Measurements from ENCODE around the gene DGKZ. TPM values are rescaled to one million over a fixed set of nuclear protein-coding genes. Genes with fewer than 3 reads are reported as not detected.

DGKZ gene
- total RNA-seq, 1 experiment from 2014 or later, result 59.3 TPM

DNA sequence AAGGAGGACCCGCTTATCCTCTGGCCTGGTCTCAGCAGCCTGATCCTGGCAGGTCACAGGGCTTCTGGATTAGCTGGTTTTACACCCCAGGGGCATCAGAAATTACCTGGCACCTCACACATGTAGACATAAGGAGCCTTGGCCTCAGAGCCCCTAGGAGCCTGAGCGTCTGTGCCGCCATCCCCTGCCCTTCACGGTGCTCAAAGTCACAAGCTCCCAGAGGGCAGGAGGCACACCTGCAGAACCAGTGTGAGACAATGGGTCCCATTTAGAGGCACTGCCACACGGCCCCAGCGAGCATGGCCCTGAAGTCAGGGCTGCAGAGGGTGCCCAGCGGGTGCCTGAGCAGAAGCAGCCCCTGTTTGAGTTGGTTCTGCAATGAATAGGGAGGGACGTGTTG, 3.9 kb downstream of the DGKZ start:
- Histone ChIP-seq H3K4me3 (ENCODE audit: low read depth, low read length) (no peak overlapping the region), H3K27me3 (replicated peaks; ENCODE audit: control insufficient read depth, insufficient read depth, low read length) (no peaks in the 10 kb centered on the region), H3K9me3 (no peaks in the 10 kb centered on the region), H3K4me1 (peaks cover 11% of the 10 kb centered on the region; the same call in 1 of the 2 replicates), H3K36me3 (ENCODE audit: control insufficient read depth, insufficient read depth, low read length) (peaks cover 2% of the 10 kb centered on the region; the same call in 1 of the 2 replicates)
- CTCF ChIA-PET, result interaction anchor here (1.3 kb wide), 1 partner anchor 41 kb away, joined by 5 read pairs; no protein-coding TSS in a partner anchor
- Mint-ChIP-seq H3K4me1 (ENCODE audit: low read depth, unreplicated experiment) (peaks cover 7% of the 10 kb centered on the region), H3K9me3 (ENCODE audit: unreplicated experiment) (no peaks in the 10 kb centered on the region), H3K4me3 (ENCODE audit: unreplicated experiment) (no peak overlapping the region), H3K36me3 (ENCODE audit: insufficient read depth, unreplicated experiment) (peaks cover 15% of the 10 kb centered on the region), H3K27me3 (ENCODE audit: insufficient read depth, unreplicated experiment) (no peaks in the 10 kb centered on the region), H3K27ac (ENCODE audit: unreplicated experiment) (no peak overlapping the region)
- intact Hi-C loops (cut with micrococcal nuclease; ENCODE audit: unreplicated experiment), result no loop called here
- TF ChIP-seq, protein P1, sequence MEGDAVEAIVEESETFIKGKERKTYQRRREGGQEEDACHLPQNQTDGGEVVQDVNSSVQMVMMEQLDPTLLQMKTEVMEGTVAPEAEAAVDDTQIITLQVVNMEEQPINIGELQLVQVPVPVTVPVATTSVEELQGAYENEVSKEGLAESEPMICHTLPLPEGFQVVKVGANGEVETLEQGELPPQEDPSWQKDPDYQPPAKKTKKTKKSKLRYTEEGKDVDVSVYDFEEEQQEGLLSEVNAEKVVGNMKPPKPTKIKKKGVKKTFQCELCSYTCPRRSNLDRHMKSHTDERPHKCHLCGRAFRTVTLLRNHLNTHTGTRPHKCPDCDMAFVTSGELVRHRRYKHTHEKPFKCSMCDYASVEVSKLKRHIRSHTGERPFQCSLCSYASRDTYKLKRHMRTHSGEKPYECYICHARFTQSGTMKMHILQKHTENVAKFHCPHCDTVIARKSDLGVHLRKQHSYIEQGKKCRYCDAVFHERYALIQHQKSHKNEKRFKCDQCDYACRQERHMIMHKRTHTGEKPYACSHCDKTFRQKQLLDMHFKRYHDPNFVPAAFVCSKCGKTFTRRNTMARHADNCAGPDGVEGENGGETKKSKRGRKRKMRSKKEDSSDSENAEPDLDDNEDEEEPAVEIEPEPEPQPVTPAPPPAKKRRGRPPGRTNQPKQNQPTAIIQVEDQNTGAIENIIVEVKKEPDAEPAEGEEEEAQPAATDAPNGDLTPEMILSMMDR (IDR thresholded peaks at IDR 0.05; ENCODE audit: insufficient read depth in 1 of 2, low read depth in 1 of 2, low read length in 1 of 2, severe bottlenecking in 1 of 2, unreplicated experiment in 1 of 2), result no peak
- DNase-seq, result no peak
- BruUV-seq (replicated peaks), result no TSS peak
- POLR2A ChIA-PET, result interaction anchor here (0.6 kb wide), 1 partner anchor 40 kb away, joined by 4 read pairs; the partner anchor contains the start of gene CHRM4

DNA sequence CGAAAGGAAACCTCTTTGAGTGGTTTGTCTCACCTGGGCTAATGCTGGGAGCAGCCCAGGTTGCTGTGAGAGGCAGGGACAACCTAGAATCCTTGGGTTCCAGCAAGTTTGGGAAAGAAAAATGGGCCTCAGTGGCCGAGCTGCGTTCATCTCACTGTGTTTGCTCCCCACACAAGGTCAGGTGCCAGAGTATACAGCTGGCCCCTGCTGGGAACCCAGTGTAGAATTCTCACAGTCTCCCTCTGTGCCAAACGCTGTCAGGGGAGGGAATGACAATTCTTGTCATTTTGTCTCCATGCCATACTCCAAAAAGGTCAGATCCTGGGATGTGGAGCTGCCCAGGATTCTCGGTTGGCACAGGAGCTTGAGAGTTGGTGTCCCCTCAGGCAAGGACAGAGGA, 4.3 kb downstream of the DGKZ start:
- Histone ChIP-seq H3K36me3 (ENCODE audit: control insufficient read depth, insufficient read depth, low read length) (peaks cover 3% of the 10 kb centered on the region; the same call in 1 of the 2 replicates), H3K27me3 (replicated peaks; ENCODE audit: control insufficient read depth, insufficient read depth, low read length) (no peaks in the 10 kb centered on the region), H3K4me1 (peaks cover 11% of the 10 kb centered on the region; the same call in 1 of the 2 replicates), H3K4me3 (ENCODE audit: low read depth, low read length) (no peak overlapping the region), H3K9me3 (no peaks in the 10 kb centered on the region)
- ChIA-PET POLR2A (no interaction called here), CTCF (interaction anchor here (1.0 to 1.4 kb wide), 3 partner anchors 8 to 112 kb away, joined by 3 to 5 read pairs (median 4); no protein-coding TSS in a partner anchor)
- TF ChIP-seq, protein P1 (IDR thresholded peaks at IDR 0.05; ENCODE audit: insufficient read depth in 1 of 2, low read depth in 1 of 2, low read length in 1 of 2, severe bottlenecking in 1 of 2, unreplicated experiment in 1 of 2), result no peak
- Mint-ChIP-seq H3K36me3 (ENCODE audit: insufficient read depth, unreplicated experiment) (peaks cover 18% of the 10 kb centered on the region), H3K27ac (ENCODE audit: unreplicated experiment) (no peak overlapping the region), H3K4me3 (ENCODE audit: unreplicated experiment) (no peak overlapping the region), H3K9me3 (ENCODE audit: unreplicated experiment) (no peaks in the 10 kb centered on the region), H3K27me3 (ENCODE audit: insufficient read depth, unreplicated experiment) (no peaks in the 10 kb centered on the region), H3K4me1 (ENCODE audit: low read depth, unreplicated experiment) (peaks cover 8% of the 10 kb centered on the region)
- DNase-seq, result no peak
- intact Hi-C loops (cut with micrococcal nuclease; ENCODE audit: unreplicated experiment), result no loop called here
- BruUV-seq (replicated peaks), result no TSS peak

DNA sequence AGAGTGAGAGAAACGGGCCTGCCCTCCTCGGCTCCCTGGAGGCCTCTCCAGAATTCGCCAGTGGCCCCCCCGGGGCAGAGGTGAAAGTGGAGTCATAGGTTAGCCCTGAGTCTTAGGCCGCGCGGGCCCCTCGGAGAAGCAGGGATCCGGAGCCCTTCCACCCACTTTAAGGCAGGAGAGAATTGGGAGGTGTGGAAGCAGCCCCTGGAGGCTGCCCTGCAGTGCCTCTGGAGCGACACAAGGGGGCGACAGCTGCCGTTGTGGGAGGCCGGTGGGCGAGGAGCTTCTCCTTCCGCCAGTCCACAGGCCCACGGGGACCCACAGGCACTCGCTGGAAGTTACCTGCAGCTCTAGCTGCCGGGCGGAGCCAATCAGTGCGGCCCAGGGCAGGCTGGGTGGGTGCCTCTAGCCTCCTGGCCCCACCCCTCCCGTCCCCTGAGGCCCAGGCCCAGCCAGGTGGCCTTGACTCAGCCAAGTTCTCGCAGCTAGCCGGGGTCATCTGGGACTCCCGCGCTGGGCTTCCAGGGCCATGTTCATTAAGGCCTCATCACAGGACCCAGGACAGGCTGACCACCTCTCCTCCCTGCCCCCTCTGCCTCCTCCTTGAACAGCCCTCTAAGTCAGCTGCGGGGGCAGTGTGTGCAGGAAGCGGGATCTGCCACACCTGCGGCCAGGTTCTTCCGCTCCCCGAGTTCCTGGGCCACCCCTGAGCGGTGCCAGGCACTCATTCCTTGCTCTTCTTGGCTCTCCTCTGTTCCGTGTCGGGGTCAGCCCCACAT, 5.0 kb downstream of the DGKZ start:
- H3K27ac Mint-ChIP-seq (ENCODE audit: unreplicated experiment), result no peak overlapping the region
- peaks cover 19% of the 10 kb centered on the region for H3K36me3 Mint-ChIP-seq (ENCODE audit: insufficient read depth, unreplicated experiment)
- Histone ChIP-seq H3K4me1 (peaks cover 11% of the 10 kb centered on the region; the same call in 1 of the 2 replicates), H3K36me3 (ENCODE audit: control insufficient read depth, insufficient read depth, low read length) (peaks cover 3% of the 10 kb centered on the region; the same call in 1 of the 2 replicates), H3K27me3 (replicated peaks; ENCODE audit: control insufficient read depth, insufficient read depth, low read length) (no peaks in the 10 kb centered on the region), H3K9me3 (no peaks in the 10 kb centered on the region), H3K4me3 (ENCODE audit: low read depth, low read length) (no peak overlapping the region)
- H3K4me3 Mint-ChIP-seq (ENCODE audit: unreplicated experiment), result no peak overlapping the region
- BruUV-seq (replicated peaks), result no TSS peak
- CTCF ChIA-PET, result interaction anchor here (0.6 to 1.4 kb wide), 5 partner anchors 9 to 113 kb away, joined by 3 to 5 read pairs (median 4); no protein-coding TSS in a partner anchor
- POLR2A ChIA-PET, result no interaction called here
- TF ChIP-seq, protein P1 (IDR thresholded peaks at IDR 0.05; ENCODE audit: insufficient read depth in 1 of 2, low read depth in 1 of 2, low read length in 1 of 2, severe bottlenecking in 1 of 2, unreplicated experiment in 1 of 2), result peak; percentile 39 to 72
- peaks cover 8% of the 10 kb centered on the region for H3K4me1 Mint-ChIP-seq (ENCODE audit: low read depth, unreplicated experiment)
- H3K9me3 Mint-ChIP-seq (ENCODE audit: unreplicated experiment), result no peaks in the 10 kb centered on the region
- DNase-seq, result peak in 1 of 2 experiments; percentile 52
- intact Hi-C loops (cut with micrococcal nuclease; ENCODE audit: unreplicated experiment), result no loop called here
- no peaks in the 10 kb centered on the region for H3K27me3 Mint-ChIP-seq (ENCODE audit: insufficient read depth, unreplicated experiment)
